GM19025 (cell line): ENCODE data around the gene LEFTY2.
"Not testable (repeated sequence)": the region's sequence is repeated elsewhere in the genome, so short reads cannot be mapped to it uniquely, and the experiment has no call there.

Experiments used
- ATAC-seq: cut with Tn5 transposase; IDR thresholded peaks from one replicate; pipeline ENCODE4 v1.9.1; 2021; ENCODE audit warnings: mild to moderate bottlenecking, low read depth, moderate library complexity; ENCODE audit not compliant: unreplicated experiment

LEFTY2 gene

GRCh38 chr1:225933072-225933471 is 7.9 kb downstream of the LEFTY2 start:
- ATAC-seq = no peak

GRCh38 chr1:225931270-225932136 is 9.5 kb downstream of the LEFTY2 start:
- no peak for ATAC-seq

GRCh38 chr1:225930566-225930965 is 10.5 kb downstream of the LEFTY2 start:
- ATAC-seq = no peak

GRCh38 chr1:225929462-225929861 is 11.6 kb downstream of the LEFTY2 start:
- ATAC-seq = not testable (repeated sequence)

GRCh38 chr1:225928186-225929175 is 12.5 kb downstream of the LEFTY2 start:
- no peak for ATAC-seq

- ATAC-seq = no peak
Measured at GRCh38 chr1:225926551-225927113, 14.4 kb downstream of the LEFTY2 start.

- peak; percentile 98 for ATAC-seq
Measured at GRCh38 chr1:225923692-225924555, 17.1 kb downstream of the LEFTY2 start, which contains the start of gene PYCR2. Gene PYCR2, minus strand, starts transcription at chr1:225924250. Its CDS starts 140 bp downstream, at chr1:225924110.

GRCh38 chr1:225923381-225923691 is 17.7 kb downstream of the LEFTY2 start:
- no peak for ATAC-seq

GRCh38 chr1:225921734-225922709 is 19.0 kb downstream of the LEFTY2 start:
- no peak for ATAC-seq

GRCh38 chr1:225919906-225920305 is 21.1 kb downstream of the LEFTY2 start:
- no peak for ATAC-seq

- ATAC-seq = no peak
Measured at GRCh38 chr1:225918280-225918679, 22.7 kb downstream of the LEFTY2 start.

- no peak for ATAC-seq
Measured at GRCh38 chr1:225917536-225917935, 23.5 kb downstream of the LEFTY2 start.

GRCh38 chr1:225917101-225917500 is 23.9 kb downstream of the LEFTY2 start:
- no peak for ATAC-seq

GRCh38 chr1:225915538-225915991 is 25.5 kb downstream of the LEFTY2 start:
- ATAC-seq = no peak

GRCh38 chr1:225914947-225915346 is 26.1 kb downstream of the LEFTY2 start:
- no peak for ATAC-seq

- no peak for ATAC-seq
Measured at GRCh38 chr1:225914391-225914790, 26.6 kb downstream of the LEFTY2 start.

GRCh38 chr1:225911191-225912130 is 29.6 kb downstream of the LEFTY2 start:
- peak; percentile 84 for ATAC-seq

- no peak for ATAC-seq
Measured at GRCh38 chr1:225909477-225909876, 31.5 kb downstream of the LEFTY2 start.
